Umbilical cord (tissue), 2 donors: Measurements from ENCODE around the gene MYO1G. TPM values are rescaled to one million over a fixed set of nuclear protein-coding genes. Genes with fewer than 3 reads are reported as not detected.
"Not testable (repeated sequence)": the region's sequence is repeated elsewhere in the genome, so short reads cannot be mapped to it uniquely, and the experiment has no call there.

Experiments used
- DNase-seq: peaks from one replicate; pipeline ENCODE4 v3.0.0-alpha.2; 2015; ENCODE audit warnings: low spot score
- total RNA-seq: library from RNA; depleted of rRNA; stranded (reverse); fragments of >200 nt; gene quantifications from one replicate; pipeline ENCODE4 v1.2.3, GENCODE V29; 2014; ENCODE audit warnings: low replicate concordance; ENCODE audit not compliant: insufficient read depth

Gene MYO1G
- 6.5 TPM for total RNA-seq

GRCh38 chr7:44978511-44979366 lies at the start of gene MYO1G:
TSS of gene MYO1G (minus strand) at chr7:44979015. CDS start at chr7:44978961, 54 bp downstream.
- DNase-seq = no peak

- no peak for DNase-seq
Measured at GRCh38 chr7:45028138-45028919, 49.5 kb upstream of the MYO1G start.

GRCh38 chr7:45027774-45028114 lies 48.9 kb upstream of the MYO1G start:
- DNase-seq = no peak

- DNase-seq = peak; percentile 8
Measured at GRCh38 chr7:45026984-45027773, 48.4 kb upstream of the MYO1G start.

- no peak for DNase-seq
Measured at GRCh38 chr7:45026013-45026412, 47.2 kb upstream of the MYO1G start.

GRCh38 chr7:45025473-45025872 lies 46.7 kb upstream of the MYO1G start:
- DNase-seq = not testable (repeated sequence)

- no peak for DNase-seq
Measured at GRCh38 chr7:45024126-45024744, 45.4 kb upstream of the MYO1G start.

GRCh38 chr7:45021604-45022296 lies 42.9 kb upstream of the MYO1G start:
- DNase-seq = no peak

GRCh38 chr7:45020915-45021314 lies 42.1 kb upstream of the MYO1G start:
- DNase-seq = no peak

- no peak for DNase-seq
Measured at GRCh38 chr7:45017253-45017652, 38.4 kb upstream of the MYO1G start.

GRCh38 chr7:45015313-45015712 lies 36.5 kb upstream of the MYO1G start:
- no peak for DNase-seq

GRCh38 chr7:45013465-45013967 lies 34.7 kb upstream of the MYO1G start:
- DNase-seq = no peak

- no peak for DNase-seq
Measured at GRCh38 chr7:45007571-45008328, 28.9 kb upstream of the MYO1G start.

- DNase-seq = no peak
Measured at GRCh38 chr7:45007106-45007505, 28.3 kb upstream of the MYO1G start.

GRCh38 chr7:45003789-45004188 lies 25.0 kb upstream of the MYO1G start:
- DNase-seq = no peak

GRCh38 chr7:45001826-45002225 lies 23.0 kb upstream of the MYO1G start:
- DNase-seq = peak; percentile 34

- DNase-seq = peak; percentile 35
Measured at GRCh38 chr7:45001138-45001694, 22.4 kb upstream of the MYO1G start.

- peak; percentile 58 for DNase-seq
Measured at GRCh38 chr7:45000093-45001032, 21.5 kb upstream of the MYO1G start, which contains the start of gene CCM2. TSS of gene CCM2 (plus strand) at chr7:45000201. CDS start at chr7:45000334, 133 bp downstream.
